SK-N-SH (cell line): Measurements from ENCODE around the gene THADA. TPM values are rescaled to one million over a fixed set of nuclear protein-coding genes. Genes with fewer than 3 reads are reported as not detected.

ENCODE experiments used
- CTCF ChIA-PET: fragments of 300-600, 350-600 bp; formaldehyde crosslinking; extraction: SDS; loops from one replicate; lab custom pipeline; 2021; lab: Yijun Ruan, JAX
- POLR2A ChIA-PET: fragments of 350-600 bp; sonication (Branson Sonifier 250); formaldehyde crosslinking; extraction: SDS; loops from one replicate; lab custom pipeline; 2020; ENCODE audit warnings: antibody characterized with exemption, inconsistent platforms; lab: Yijun Ruan, JAX
- DNase-seq: peaks from one replicate; pipeline ENCODE4 v3.0.0; 2012
- H2AFZ ChIP-seq: fragments of 200-600 bp; sonication (generic); 2 replicates; pipeline ENCODE4 v1.8.1; 2016; ENCODE audit warnings: antibody characterized with exemption, mild to moderate bottlenecking, low read depth
- H3F3A ChIP-seq: fragments of 200-600 bp; sonication (generic); replicated peaks from 2 replicates; pipeline ENCODE3; 2016; ENCODE audit warnings: antibody characterized with exemption, mild to moderate bottlenecking; ENCODE audit not compliant: insufficient read depth
- H3K27ac ChIP-seq, 2 experiments: fragments of 200-500 bp in 1 of 2; fragments of 200-600 bp in 1 of 2; sonication (Bioruptor generic) in 1 of 2; sonication (generic), shearing (Covaris generic) in 1 of 2; 2 replicates each; pipeline versions ENCODE4 v1.5.1 to v1.6.1; 2014 to 2016; ENCODE audit warnings: low read depth in 2 of 2, inconsistent platforms in 1 of 2, low read length in 1 of 2, mild to moderate bottlenecking in 1 of 2, mixed read lengths in 1 of 2
- H3K27me3 ChIP-seq: fragments of 200-600 bp; sonication (generic), shearing (Covaris generic); 2 replicates; pipeline ENCODE4 v1.6.1; 2016; ENCODE audit warnings: mixed run types; ENCODE audit not compliant: insufficient read depth
- H3K36me3 ChIP-seq, 2 experiments: fragments of 200-500 bp in 1 of 2; fragments of 200-600 bp in 1 of 2; sonication (Bioruptor generic) in 1 of 2; sonication (generic) in 1 of 2; replicated peaks in 1 of 2; 2 replicates each; pipeline versions ENCODE3 to v1.5.1; 2014 to 2016; ENCODE audit warnings: low read length in 1 of 2, mild to moderate bottlenecking in 1 of 2; ENCODE audit not compliant: insufficient read depth in 2 of 2, control insufficient read depth in 1 of 2
- H3K4me1 ChIP-seq, 2 experiments: fragments of 200-500 bp in 1 of 2; fragments of 200-600 bp in 1 of 2; sonication (Bioruptor generic) in 1 of 2; sonication (generic), shearing (Covaris generic) in 1 of 2; 2 replicates each; pipeline versions ENCODE4 v1.5.1 to v1.6.1; 2014 to 2016; ENCODE audit warnings: low read depth in 1 of 2, low read length in 1 of 2, mixed run types in 1 of 2; ENCODE audit not compliant: insufficient read depth in 2 of 2, control insufficient read depth in 1 of 2
- H3K4me2 ChIP-seq: fragments of 200-600 bp; sonication (generic), shearing (Covaris generic); 2 replicates; pipeline ENCODE4 v1.6.1; 2017; ENCODE audit warnings: mixed run types
- H3K4me3 ChIP-seq, 2 experiments: fragments of 200-500 bp in 1 of 2; fragments of 200-600 bp in 1 of 2; sonication (Bioruptor generic) in 1 of 2; sonication (generic), shearing (Covaris generic) in 1 of 2; 2 replicates each; pipeline versions ENCODE4 v1.5.1 to v1.8.1; 2014 to 2016; ENCODE audit warnings: low read depth in 2 of 2, inconsistent platforms in 1 of 2, low read length in 1 of 2, mild to moderate bottlenecking in 1 of 2, mixed read lengths in 1 of 2, moderate library complexity in 1 of 2
- H3K79me2 ChIP-seq: fragments of 200-600 bp; sonication (generic); 2 replicates; pipeline ENCODE4 v1.8.1; 2017; ENCODE audit warnings: mild to moderate bottlenecking; ENCODE audit not compliant: insufficient read depth
- H3K9ac ChIP-seq: fragments of 200-600 bp; sonication (generic); 2 replicates; pipeline ENCODE4 v1.6.1; 2017; ENCODE audit warnings: mixed run types
- H3K9me2 ChIP-seq: fragments of 200-600 bp; sonication (generic); 2 replicates; pipeline ENCODE4 v1.6.1; 2017; ENCODE audit warnings: mixed run types
- H3K9me3 ChIP-seq: fragments of 200-600 bp; sonication (generic); 2 replicates; pipeline ENCODE4 v1.6.1; 2017; ENCODE audit warnings: mixed run types, mild to moderate bottlenecking, moderate library complexity
- H4K20me1 ChIP-seq: fragments of 200-600 bp; sonication (generic); 2 replicates; pipeline ENCODE4 v1.6.1; 2017; ENCODE audit warnings: mild to moderate bottlenecking, mixed run types; ENCODE audit not compliant: insufficient read depth
- CTCF ChIP-seq: fragments of 200-600 bp; sonication (generic); IDR thresholded peaks from 2 replicates; pipeline ENCODE4 v1.6.1; 2017; ENCODE audit warnings: antibody characterized with exemption, mild to moderate bottlenecking, moderate library complexity
- EP300 ChIP-seq, 2 experiments: IDR thresholded peaks; 2 replicates each; pipeline versions ENCODE4 v1.4.0 to v1.6.1; 2012; ENCODE audit warnings: borderline replicate concordance in 1 of 2, low read depth in 1 of 2, low read length in 1 of 2
- FOSL2 ChIP-seq: IDR thresholded peaks from 2 replicates; pipeline ENCODE4 v1.4.0; 2012; ENCODE audit warnings: low read depth, mild to moderate bottlenecking, moderate library complexity, borderline replicate concordance
- IRF3 ChIP-seq: fragments of 150-350 bp; IDR thresholded peaks from 2 replicates; pipeline ENCODE4 v1.6.1; 2016; ENCODE audit warnings: mild to moderate bottlenecking, low read depth, low read length
- JUND ChIP-seq: IDR thresholded peaks from 2 replicates; pipeline ENCODE4 v1.4.0; 2012
- NFIC ChIP-seq: IDR thresholded peaks from 2 replicates; pipeline ENCODE4 v1.4.0; 2012; ENCODE audit warnings: borderline replicate concordance
- PBX3 ChIP-seq: IDR thresholded peaks from 2 replicates; pipeline ENCODE4; 2012
- POLR2AphosphoS5 ChIP-seq: IDR thresholded peaks from 2 replicates; pipeline ENCODE4 v1.6.1; 2012; ENCODE audit warnings: low read depth, low read length
- RAD21 ChIP-seq: IDR thresholded peaks from 2 replicates; pipeline ENCODE4 v1.6.1; 2012; ENCODE audit warnings: mild to moderate bottlenecking, low read length
- REST ChIP-seq: IDR thresholded peaks from 2 replicates; pipeline ENCODE4 v1.6.1; 2012; ENCODE audit warnings: mild to moderate bottlenecking, low read depth, low read length, moderate library complexity
- RXRA ChIP-seq: IDR thresholded peaks from 2 replicates; pipeline ENCODE4 v1.4.0; 2012; ENCODE audit warnings: low read depth, mild to moderate bottlenecking, borderline replicate concordance
- TCF12 ChIP-seq: IDR thresholded peaks from 2 replicates; pipeline ENCODE4 v1.4.0; 2012
- TEAD4 ChIP-seq: IDR thresholded peaks from 2 replicates; pipeline ENCODE4 v1.4.0; 2012; ENCODE audit warnings: mild to moderate bottlenecking, borderline replicate concordance; ENCODE audit not compliant: insufficient read depth
- USF1 ChIP-seq: IDR thresholded peaks from 2 replicates; pipeline ENCODE4 v1.4.0; 2012; ENCODE audit warnings: low read depth, borderline replicate concordance
- USF2 ChIP-seq: fragments of 150-350 bp; IDR thresholded peaks from 2 replicates; pipeline ENCODE4 v1.6.1; 2017; ENCODE audit warnings: antibody characterized with exemption, low read length, low read depth, borderline replicate concordance
- ZBTB33 ChIP-seq: IDR thresholded peaks from 2 replicates; pipeline ENCODE4 v1.4.0; 2012; ENCODE audit warnings: low read depth, borderline replicate concordance
- WGBS: methylation state at CpG from one replicate; pipeline ENCODE4 v1.1.6; 2017; ENCODE audit warnings: low lambda C conversion rate; 5-methylcytosine and 5-hydroxymethylcytosine counted together
- polyA plus RNA-seq, 3 experiments: library from polyadenylated mRNA; depleted of rRNA; stranded (reverse); fragments of >200 nt; gene quantifications; 2 replicates each; pipeline ENCODE4 v1.2.3, GENCODE V29; 2012

Gene THADA
- polyA plus RNA-seq, 1 of the 3 experiments (the other 2 are of a cell fraction), result 25.6 TPM

GRCh38 chr2:43459446-43460173, 136.2 kb downstream of the THADA start (continued):
- TF ChIP-seq CTCF, result no peak
- no peak for TF ChIP-seq PBX3

- peaks cover 8 to 37% of the 10 kb centered on the region in 2 experiments; a peak in 3 of 4 replicates for H3K4me1 ChIP-seq
- H3K4me3 ChIP-seq, result no peak overlapping the region
- H2AFZ ChIP-seq, result no peak overlapping the region
- H3K9me3 ChIP-seq, result no peaks in the 10 kb centered on the region
- H3K79me2 ChIP-seq, result no peaks in the 10 kb centered on the region
- no peaks in the 10 kb centered on the region for H3K36me3 ChIP-seq
- no peaks in the 10 kb centered on the region for H3K27me3 ChIP-seq
- H3K4me2 ChIP-seq, result 0 out of 2 replicates have a peak overlapping the region, but pooled peaks have one; percentile 5
- ChIA-PET CTCF (interaction anchor here (1.8 kb wide), 1 partner anchor 26 kb away, joined by 9 read pairs; no protein-coding TSS in a partner anchor), POLR2A (no interaction called here)
- 36% methylated on average over 4 of the region's 4 CpGs for WGBS
- DNase-seq, result no peak
- H3K27ac ChIP-seq, result peak overlapping the region in 1 of 2 experiments; percentile 51; a peak in 2 of 4 replicates
- H3F3A ChIP-seq, result peaks cover 19% of the 10 kb centered on the region
- no peak overlapping the region for H3K9ac ChIP-seq
- H4K20me1 ChIP-seq, result no peaks in the 10 kb centered on the region
- H3K9me2 ChIP-seq, result no peaks in the 10 kb centered on the region
- TF ChIP-seq USF1, result no peak
- TF ChIP-seq EP300 (IDR thresholded peaks at IDR 0.05; ENCODE audit: borderline replicate concordance in 1 of 2, low read depth in 1 of 2, low read length in 1 of 2), result peak in 1 of 2 experiments; percentile 79; a peak in 2 of 4 replicates
- no peak for TF ChIP-seq USF2
- peak; percentile 63; the same call in 1 of the 2 replicates for TF ChIP-seq TEAD4
- TF ChIP-seq NFIC, result peak; percentile 54; the same call in 1 of the 2 replicates
- peak; percentile 91 for TF ChIP-seq FOSL2
- TF ChIP-seq ZBTB33, result 0 out of 2 replicates have a peak, but pooled peaks have one; percentile 23
- peak; percentile 97 for TF ChIP-seq RXRA
- no peak for TF ChIP-seq RAD21
- no peak for TF ChIP-seq REST
- 0 out of 2 replicates have a peak, but pooled peaks have one; percentile 5 for TF ChIP-seq POLR2AphosphoS5
- TF ChIP-seq TCF12, result peak; percentile 82
- TF ChIP-seq JUND, result peak; percentile 93
- TF ChIP-seq IRF3, result no peak
These were observed 137.7 kb downstream of the THADA start for GRCh38 chr2:43458014-43458628.
